H9 (cell line): ENCODE data around the gene EIF4E1B. TPM values are rescaled to one million over a fixed set of nuclear protein-coding genes. Genes with fewer than 3 reads are reported as not detected.

Source experiments
- DNase-seq: peaks from one replicate; pipeline ENCODE4 v3.0.0-alpha.2; 2017
- H2AFZ ChIP-seq: one replicate; pipeline ENCODE4 v1.6.1; 2013; ENCODE audit warnings: mild to moderate bottlenecking, low read length, control low read depth, moderate library complexity
- H2AK5ac ChIP-seq: 2 replicates; pipeline ENCODE4 v1.6.1; 2013; ENCODE audit warnings: low read length, control low read depth, mixed read lengths; ENCODE audit not compliant: insufficient read length
- H2BK120ac ChIP-seq: one replicate; pipeline ENCODE4 v1.6.1; 2013; ENCODE audit warnings: low read depth, mild to moderate bottlenecking, low read length, control low read depth, inconsistent platforms; ENCODE audit not compliant: poor library complexity, severe bottlenecking
- H2BK12ac ChIP-seq: 2 replicates; pipeline ENCODE4 v1.6.1; 2013; ENCODE audit warnings: low read length, control low read depth, mixed read lengths, low read depth; ENCODE audit not compliant: insufficient read length
- H2BK15ac ChIP-seq: 2 replicates; pipeline ENCODE4 v1.6.1; 2013; ENCODE audit warnings: low read depth, low read length, control low read depth
- H2BK20ac ChIP-seq: one replicate; pipeline ENCODE4 v1.6.1; 2013; ENCODE audit warnings: low read depth, mild to moderate bottlenecking, low read length, control low read depth, inconsistent platforms; ENCODE audit not compliant: poor library complexity, severe bottlenecking
- H2BK5ac ChIP-seq: 2 replicates; pipeline ENCODE4 v1.6.1; 2013; ENCODE audit warnings: low read length, control low read depth, mixed read lengths; ENCODE audit not compliant: insufficient read length
- H3K14ac ChIP-seq: 2 replicates; pipeline ENCODE4 v1.6.1; 2013; ENCODE audit warnings: low read length, control low read depth; ENCODE audit not compliant: insufficient read depth
- H3K18ac ChIP-seq: 2 replicates; pipeline ENCODE4 v1.6.1; 2013; ENCODE audit warnings: low read depth, mild to moderate bottlenecking, mixed read lengths, low read length, control low read depth; ENCODE audit not compliant: insufficient read length
- H3K23ac ChIP-seq: 2 replicates; pipeline ENCODE4 v1.6.1; 2013; ENCODE audit warnings: low read length, control low read depth, mixed read lengths, low read depth; ENCODE audit not compliant: insufficient read length
- H3K23me2 ChIP-seq: 2 replicates; pipeline ENCODE4 v1.6.1; 2013; ENCODE audit warnings: low read depth, mild to moderate bottlenecking, mixed read lengths, low read length, control low read depth; ENCODE audit not compliant: insufficient read length, poor library complexity, severe bottlenecking
- H3K27ac ChIP-seq: 2 replicates; pipeline ENCODE4 v1.5.1; 2013; ENCODE audit warnings: low read length, control low read depth, mixed read lengths, low read depth; ENCODE audit not compliant: insufficient read length
- H3K27me3 ChIP-seq: 2 replicates; pipeline ENCODE4 v1.6.1; 2013; ENCODE audit warnings: low read length, control low read depth, inconsistent platforms; ENCODE audit not compliant: insufficient read depth
- H3K4ac ChIP-seq: 2 replicates; pipeline ENCODE4 v1.6.1; 2013; ENCODE audit warnings: low read depth, mild to moderate bottlenecking, control low read depth, inconsistent platforms, low read length, moderate library complexity
- H3K4me1 ChIP-seq: 2 replicates; pipeline ENCODE4 v1.6.1; 2013; ENCODE audit warnings: low read length, control low read depth, inconsistent platforms; ENCODE audit not compliant: insufficient read depth
- H3K4me2 ChIP-seq: 2 replicates; pipeline ENCODE4 v1.6.1; 2013; ENCODE audit warnings: low read length, control low read depth, mixed read lengths; ENCODE audit not compliant: insufficient read length, insufficient read depth
- H3K56ac ChIP-seq: 2 replicates; pipeline ENCODE4 v1.6.1; 2013; ENCODE audit warnings: low read depth, mild to moderate bottlenecking, mixed read lengths, low read length, control low read depth; ENCODE audit not compliant: insufficient read length
- H3K79me1 ChIP-seq: 2 replicates; pipeline ENCODE4 v1.6.1; 2013; ENCODE audit warnings: low read depth, mild to moderate bottlenecking, moderate library complexity, low read length, control low read depth, inconsistent platforms; ENCODE audit not compliant: insufficient read depth, poor library complexity, severe bottlenecking
- H3K79me2 ChIP-seq: 2 replicates; pipeline ENCODE4 v1.6.1; 2013; ENCODE audit warnings: low read length, control low read depth, inconsistent platforms; ENCODE audit not compliant: insufficient read depth
- H3K9ac ChIP-seq: 2 replicates; pipeline ENCODE4 v1.6.1; 2013; ENCODE audit warnings: low read length, control low read depth, mixed read lengths; ENCODE audit not compliant: insufficient read length; ENCODE audit errors: extremely low read depth
- H3K9me3 ChIP-seq: one replicate; pipeline ENCODE4 v1.6.1; 2013; ENCODE audit warnings: low read depth, low read length, inconsistent platforms; ENCODE audit not compliant: control insufficient read depth
- H3T11ph ChIP-seq: one replicate; pipeline ENCODE4 v1.6.1; 2013; ENCODE audit warnings: mild to moderate bottlenecking, low read length, control low read depth, inconsistent platforms
- H4K20me1 ChIP-seq: one replicate; pipeline ENCODE4 v1.6.1; 2013; ENCODE audit not compliant: control insufficient read depth, insufficient read length, insufficient read depth
- H4K5ac ChIP-seq: 2 replicates; pipeline ENCODE4 v1.6.1; 2013; ENCODE audit warnings: low read depth, mild to moderate bottlenecking, mixed read lengths, low read length, control low read depth; ENCODE audit not compliant: insufficient read length
- H4K8ac ChIP-seq: replicated peaks from 2 replicates; pipeline ENCODE4 v1.6.1; 2013; ENCODE audit warnings: low read length, control low read depth, mixed read lengths, low read depth; ENCODE audit not compliant: insufficient read length
- H4K91ac ChIP-seq: 2 replicates; pipeline ENCODE4 v1.6.1; 2013; ENCODE audit warnings: low read depth, mild to moderate bottlenecking, moderate library complexity, mixed read lengths, low read length, control low read depth; ENCODE audit not compliant: insufficient read length
- H3K27ac Mint-ChIP-seq, 3 experiments: 2 replicates in 2 of 3; 3 replicates in 1 of 3; pipeline ENCODE4 v1.8.0; 2020 to 2021; ENCODE audit warnings: mixed read lengths in 3 of 3, mild to moderate bottlenecking in 1 of 3, moderate library complexity in 1 of 3
- H3K27me3 Mint-ChIP-seq: 2 replicates; pipeline ENCODE4 v1.8.0; 2021; ENCODE audit warnings: low read depth, mild to moderate bottlenecking, moderate library complexity, mixed read lengths
- H3K36me3 Mint-ChIP-seq, 3 experiments: 2 replicates in 2 of 3; 3 replicates in 1 of 3; pipeline ENCODE4 v1.8.0; 2020 to 2021; ENCODE audit warnings: low read depth in 3 of 3, mixed read lengths in 3 of 3; ENCODE audit not compliant: insufficient read depth in 1 of 3
- H3K4me1 Mint-ChIP-seq, 2 experiments: 2 replicates each; pipeline ENCODE4 v1.8.0; 2020; ENCODE audit warnings: mixed read lengths in 2 of 2
- H3K4me3 Mint-ChIP-seq, 2 experiments: 2 replicates in 1 of 2; 3 replicates in 1 of 2; pipeline ENCODE4 v1.8.0; 2020 to 2021; ENCODE audit warnings: mild to moderate bottlenecking in 2 of 2, mixed read lengths in 2 of 2, moderate library complexity in 1 of 2
- H3K9me3 Mint-ChIP-seq, 2 experiments: 2 replicates in 1 of 2; 3 replicates in 1 of 2; pipeline ENCODE4 v1.8.0; 2020; ENCODE audit warnings: mild to moderate bottlenecking in 2 of 2, mixed read lengths in 2 of 2, moderate library complexity in 1 of 2
- WGBS: extraction: QIAGEN DNeasy Blood & Tissue Kit; methylation state at CpG from one replicate; pipeline ENCODE4 v1.1.7; 2013; ENCODE audit warnings: missing lambda C conversion rate, low lambda C conversion rate, mixed read lengths; ENCODE audit not compliant: insufficient read length; ENCODE audit errors: extremely low coverage; 5-methylcytosine and 5-hydroxymethylcytosine counted together
- total RNA-seq: library from RNA; stranded (reverse); gene quantifications from 2 replicates; pipeline ENCODE4 v1.2.1, GENCODE V29; 2021
- TF ChIP-seq, protein P1 (sequence below): fragments of 200-600 bp; sonication (generic); conservative IDR thresholded peaks from 3 replicates; pipeline ENCODE4 v1.8.0; 2021; ENCODE audit warnings: antibody characterized with exemption, mild to moderate bottlenecking

EIF4E1B gene
- total RNA-seq, 1 experiment from 2014 or later = 1.3 TPM

DNA sequence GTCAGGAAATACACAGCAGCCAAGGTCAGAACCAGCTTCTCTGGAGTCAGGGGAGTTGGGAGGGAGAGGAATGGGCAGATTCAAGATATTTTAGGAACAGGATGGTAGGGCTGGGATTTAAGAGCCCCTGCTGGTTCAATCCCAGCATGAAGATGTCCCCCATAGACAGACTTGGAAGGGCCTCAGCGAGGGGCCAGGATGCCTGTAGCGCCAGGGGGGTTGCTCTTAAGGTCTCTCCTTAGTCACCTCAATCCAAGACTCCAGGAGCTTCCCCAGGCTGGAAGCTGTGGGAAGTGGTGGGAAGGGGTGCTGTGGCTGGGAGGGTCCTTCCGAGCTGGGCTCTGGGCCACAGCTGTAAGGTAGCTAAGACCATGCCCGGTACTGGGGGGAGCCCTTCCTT is 8.7 kb downstream of the EIF4E1B start:
- no peak overlapping the region for H3K4me2 ChIP-seq
- H4K8ac ChIP-seq = no peak overlapping the region
- no peak overlapping the region for H4K91ac ChIP-seq
- no peaks in the 10 kb centered on the region for H3K23me2 ChIP-seq
- Mint-ChIP-seq H3K4me1 (peaks cover 43 to 62% of the 10 kb centered on the region in 2 experiments), H3K4me3 (0 out of 5 replicates have a peak overlapping the region, but pooled peaks of 1 of the 2 experiments have one; percentile 28), H3K27me3 (peaks cover 24% of the 10 kb centered on the region), H3K36me3 (peaks cover 0 to 6% (median 2%) of the 10 kb centered on the region in 3 experiments; a peak in 4 of 7 replicates), H3K27ac (no peak overlapping the region; a peak in 1 of 7 replicates), H3K9me3 (peaks cover 0 to 10% of the 10 kb centered on the region in 2 experiments; a peak in 3 of 5 replicates)
- no peak overlapping the region for H3K23ac ChIP-seq
- H2BK5ac ChIP-seq = no peak overlapping the region
- no peaks in the 10 kb centered on the region for H3K79me1 ChIP-seq
- DNase-seq = no peak
- H4K5ac ChIP-seq = no peak overlapping the region
- no peaks in the 10 kb centered on the region; the same call in 1 of the 2 replicates for H3K4me1 ChIP-seq
- no peak overlapping the region for H2BK15ac ChIP-seq
- H3K79me2 ChIP-seq = no peaks in the 10 kb centered on the region
- no peak overlapping the region for H3K18ac ChIP-seq
- no peak overlapping the region for H2BK20ac ChIP-seq
- H3K14ac ChIP-seq = no peak overlapping the region
- no peak overlapping the region for H3K4ac ChIP-seq
- no peak overlapping the region for H3T11ph ChIP-seq
- H2AK5ac ChIP-seq = no peak overlapping the region
- H3K27me3 ChIP-seq = no peaks in the 10 kb centered on the region
- no peak overlapping the region for H3K27ac ChIP-seq
- no CpG with 5 or more reads among the region's 4 CpGs for WGBS
- H2AFZ ChIP-seq = no peak overlapping the region
- H3K9ac ChIP-seq = no peak overlapping the region
- H3K9me3 ChIP-seq = no peaks in the 10 kb centered on the region
- H3K56ac ChIP-seq = no peak overlapping the region
- H2BK12ac ChIP-seq = no peak overlapping the region
- no peaks in the 10 kb centered on the region for H4K20me1 ChIP-seq
- H2BK120ac ChIP-seq = no peak overlapping the region
- TF ChIP-seq, protein P1, sequence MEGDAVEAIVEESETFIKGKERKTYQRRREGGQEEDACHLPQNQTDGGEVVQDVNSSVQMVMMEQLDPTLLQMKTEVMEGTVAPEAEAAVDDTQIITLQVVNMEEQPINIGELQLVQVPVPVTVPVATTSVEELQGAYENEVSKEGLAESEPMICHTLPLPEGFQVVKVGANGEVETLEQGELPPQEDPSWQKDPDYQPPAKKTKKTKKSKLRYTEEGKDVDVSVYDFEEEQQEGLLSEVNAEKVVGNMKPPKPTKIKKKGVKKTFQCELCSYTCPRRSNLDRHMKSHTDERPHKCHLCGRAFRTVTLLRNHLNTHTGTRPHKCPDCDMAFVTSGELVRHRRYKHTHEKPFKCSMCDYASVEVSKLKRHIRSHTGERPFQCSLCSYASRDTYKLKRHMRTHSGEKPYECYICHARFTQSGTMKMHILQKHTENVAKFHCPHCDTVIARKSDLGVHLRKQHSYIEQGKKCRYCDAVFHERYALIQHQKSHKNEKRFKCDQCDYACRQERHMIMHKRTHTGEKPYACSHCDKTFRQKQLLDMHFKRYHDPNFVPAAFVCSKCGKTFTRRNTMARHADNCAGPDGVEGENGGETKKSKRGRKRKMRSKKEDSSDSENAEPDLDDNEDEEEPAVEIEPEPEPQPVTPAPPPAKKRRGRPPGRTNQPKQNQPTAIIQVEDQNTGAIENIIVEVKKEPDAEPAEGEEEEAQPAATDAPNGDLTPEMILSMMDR = no peak
